Measurements from ENCODE around the gene ARHGAP19.

DNA sequence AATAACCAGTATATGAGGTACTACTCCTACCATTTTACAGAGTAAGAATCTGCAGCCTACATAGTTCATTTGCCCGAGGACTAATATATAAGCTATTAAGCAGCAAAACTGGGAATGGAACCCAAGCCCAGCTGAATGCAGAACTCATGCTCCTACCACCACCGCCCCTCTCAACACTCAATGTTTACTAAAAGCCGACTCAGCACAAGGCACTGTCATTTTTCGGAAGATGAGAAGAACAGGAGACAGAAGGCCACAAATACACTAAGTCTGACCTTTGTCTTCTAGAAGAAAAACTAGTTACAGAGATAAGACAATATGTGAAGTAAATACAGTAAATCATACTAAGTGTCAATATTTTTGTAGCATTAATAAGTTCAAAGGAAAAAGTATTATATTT lies 66.0 kb downstream of the ARHGAP19 start:
- TF ChIP-seq EZH2 (IDR thresholded peaks at IDR 0.05; ENCODE audit: borderline replicate concordance, low read depth, low read length, poor library complexity, severe bottlenecking) = no peak
- TF ChIP-seq, protein P1, sequence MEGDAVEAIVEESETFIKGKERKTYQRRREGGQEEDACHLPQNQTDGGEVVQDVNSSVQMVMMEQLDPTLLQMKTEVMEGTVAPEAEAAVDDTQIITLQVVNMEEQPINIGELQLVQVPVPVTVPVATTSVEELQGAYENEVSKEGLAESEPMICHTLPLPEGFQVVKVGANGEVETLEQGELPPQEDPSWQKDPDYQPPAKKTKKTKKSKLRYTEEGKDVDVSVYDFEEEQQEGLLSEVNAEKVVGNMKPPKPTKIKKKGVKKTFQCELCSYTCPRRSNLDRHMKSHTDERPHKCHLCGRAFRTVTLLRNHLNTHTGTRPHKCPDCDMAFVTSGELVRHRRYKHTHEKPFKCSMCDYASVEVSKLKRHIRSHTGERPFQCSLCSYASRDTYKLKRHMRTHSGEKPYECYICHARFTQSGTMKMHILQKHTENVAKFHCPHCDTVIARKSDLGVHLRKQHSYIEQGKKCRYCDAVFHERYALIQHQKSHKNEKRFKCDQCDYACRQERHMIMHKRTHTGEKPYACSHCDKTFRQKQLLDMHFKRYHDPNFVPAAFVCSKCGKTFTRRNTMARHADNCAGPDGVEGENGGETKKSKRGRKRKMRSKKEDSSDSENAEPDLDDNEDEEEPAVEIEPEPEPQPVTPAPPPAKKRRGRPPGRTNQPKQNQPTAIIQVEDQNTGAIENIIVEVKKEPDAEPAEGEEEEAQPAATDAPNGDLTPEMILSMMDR (conservative IDR thresholded peaks at IDR 0.05; ENCODE audit: low read depth, low read length) = no peak

Measured in A673 (cell line).